ENCODE results near the gene LLGL2.
"Not testable (repeated sequence)": the region's sequence is repeated elsewhere in the genome, so short reads cannot be mapped to it uniquely, and the experiment has no call there.

The LLGL2 gene

GRCh38 chr17:75590849-75591721, 65.6 kb downstream of the LLGL2 start:
- TF ChIP-seq Cebpa-rat (IDR thresholded peaks at IDR 0.05) = no peak
- peak overlapping the region; percentile 78 to 100 (median 97); a peak in 19 of 22 replicates for H3K9ac ChIP-seq
- H3K36me3 ChIP-seq = peaks cover 11 to 60% (median 41%) of the 10 kb centered on the region in 11 experiments; a peak in 21 of 22 replicates
- peaks cover 28 to 50% (median 35%) of the 10 kb centered on the region in 10 experiments for H3K4me1 ChIP-seq
- no peaks in the 10 kb centered on the region; a peak in 1 of 22 replicates for H3K9me3 ChIP-seq (replicated peaks in 1 of 11)
- peaks cover 8 to 68% (median 59%) of the 10 kb centered on the region in 11 experiments; a peak in 21 of 22 replicates for H4K20me1 ChIP-seq
- peak overlapping the region in 8 of 10 experiments; percentile 67 to 99 (median 93); a peak in 9 of 20 replicates for H3K4me3 ChIP-seq
- peak overlapping the region; percentile 92 to 98 (median 96) for H3K4me2 ChIP-seq
- H3K27me3 ChIP-seq = no peaks in the 10 kb centered on the region
- peak overlapping the region in 5 of 11 experiments; percentile 12 to 66 (median 60); a peak in 5 of 22 replicates for H3K27ac ChIP-seq

- Histone ChIP-seq H3K9ac (peak overlapping the region in 4 of 11 experiments; percentile 5 to 99 (median 88); a peak in 5 of 22 replicates), H3K9me3 (replicated peaks in 1 of 11) (no peaks in the 10 kb centered on the region), H3K4me1 (peaks cover 26 to 45% (median 34%) of the 10 kb centered on the region in 10 experiments), H3K36me3 (peaks cover 11 to 67% (median 43%) of the 10 kb centered on the region in 11 experiments; a peak in 21 of 22 replicates), H3K27ac (0 out of 22 replicates have a peak overlapping the region, but pooled peaks of 1 of the 11 experiments have one; percentile 15), H3K27me3 (no peaks in the 10 kb centered on the region), H3K4me3 (no peak overlapping the region), H3K4me2 (peak overlapping the region in 4 of 11 experiments; percentile 96 to 98 (median 97); a peak in 3 of 22 replicates), H4K20me1 (peaks cover 8 to 75% (median 67%) of the 10 kb centered on the region in 11 experiments; a peak in 21 of 22 replicates)
- no peak for TF ChIP-seq Cebpa-rat (IDR thresholded peaks at IDR 0.05)
Observed at GRCh38 chr17:75591722-75592302, 66.3 kb downstream of the LLGL2 start.

GRCh38 chr17:75592348-75593020, 67.0 kb downstream of the LLGL2 start:
- no peak overlapping the region for H3K4me2 ChIP-seq
- no peak overlapping the region; a peak in 2 of 22 replicates for H3K27ac ChIP-seq
- H3K27me3 ChIP-seq = no peaks in the 10 kb centered on the region
- H3K36me3 ChIP-seq = peaks cover 11 to 74% (median 43%) of the 10 kb centered on the region in 11 experiments; a peak in 21 of 22 replicates
- peaks cover 8 to 82% (median 71%) of the 10 kb centered on the region in 11 experiments; a peak in 21 of 22 replicates for H4K20me1 ChIP-seq
- H3K9me3 ChIP-seq (replicated peaks in 1 of 11) = no peaks in the 10 kb centered on the region
- H3K9ac ChIP-seq = peak overlapping the region in 3 of 11 experiments; percentile 5 to 38 (median 18); a peak in 3 of 22 replicates
- H3K4me3 ChIP-seq = no peak overlapping the region
- TF ChIP-seq Cebpa-rat (IDR thresholded peaks at IDR 0.05) = no peak
- peaks cover 20 to 39% (median 27%) of the 10 kb centered on the region in 10 experiments for H3K4me1 ChIP-seq

GRCh38 chr17:75593430-75593829, 67.9 kb downstream of the LLGL2 start:
- H3K27me3 ChIP-seq; H3K4me3 ChIP-seq; H3K9me3 ChIP-seq (replicated peaks in 1 of 11); H3K4me2 ChIP-seq; H3K9ac ChIP-seq; H3K27ac ChIP-seq: not testable (repeated sequence)
- Histone ChIP-seq H3K4me1 (peaks cover 17 to 34% (median 22%) of the 10 kb centered on the region in 10 experiments), H3K36me3 (peaks cover 11 to 75% (median 43%) of the 10 kb centered on the region in 11 experiments; a peak in 21 of 22 replicates), H4K20me1 (peaks cover 8 to 84% (median 71%) of the 10 kb centered on the region in 11 experiments; a peak in 21 of 22 replicates)

GRCh38 chr17:75594499-75595283, 69.2 kb downstream of the LLGL2 start:
- TF ChIP-seq Cebpa-rat (IDR thresholded peaks at IDR 0.05) = no peak
- Histone ChIP-seq H3K4me1 (peaks cover 15 to 32% (median 20%) of the 10 kb centered on the region in 10 experiments), H3K36me3 (peaks cover 11 to 75% (median 43%) of the 10 kb centered on the region in 11 experiments; a peak in 21 of 22 replicates), H3K27ac (peak overlapping the region in 1 of 11 experiments; percentile 15; a peak in 2 of 22 replicates), H3K4me3 (no peak overlapping the region), H3K27me3 (no peaks in the 10 kb centered on the region), H3K9ac (peak overlapping the region in 3 of 11 experiments; percentile 16 to 27 (median 18); a peak in 1 of 22 replicates), H4K20me1 (peaks cover 8 to 80% (median 71%) of the 10 kb centered on the region in 11 experiments; a peak in 21 of 22 replicates), H3K9me3 (replicated peaks in 1 of 11) (no peaks in the 10 kb centered on the region), H3K4me2 (no peak overlapping the region)

- no peaks in the 10 kb centered on the region for H3K27me3 ChIP-seq
- peaks cover 8 to 25% (median 12%) of the 10 kb centered on the region in 10 experiments for H3K4me1 ChIP-seq
- peaks cover 8 to 73% (median 63%) of the 10 kb centered on the region in 11 experiments; a peak in 21 of 22 replicates for H4K20me1 ChIP-seq
- no peak overlapping the region for H3K4me3 ChIP-seq
- peaks cover 11 to 68% (median 36%) of the 10 kb centered on the region in 11 experiments; a peak in 21 of 22 replicates for H3K36me3 ChIP-seq
- H3K4me2 ChIP-seq = no peak overlapping the region
- peak overlapping the region in 4 of 11 experiments; percentile 1 to 43 (median 20); a peak in 4 of 22 replicates for H3K9ac ChIP-seq
- H3K9me3 ChIP-seq (replicated peaks in 1 of 11) = no peaks in the 10 kb centered on the region
- peak overlapping the region in 1 of 11 experiments; percentile 15; a peak in 1 of 22 replicates for H3K27ac ChIP-seq
- TF ChIP-seq Cebpa-rat (IDR thresholded peaks at IDR 0.05) = no peak
Observed at GRCh38 chr17:75595284-75595919, 69.9 kb downstream of the LLGL2 start.

- Histone ChIP-seq H3K36me3 (peaks cover 11 to 63% (median 31%) of the 10 kb centered on the region in 11 experiments; a peak in 21 of 22 replicates), H3K9ac (peak overlapping the region in 3 of 11 experiments; percentile 19 to 43 (median 20); a peak in 2 of 22 replicates), H4K20me1 (peaks cover 3 to 69% (median 58%) of the 10 kb centered on the region in 11 experiments; a peak in 21 of 22 replicates), H3K9me3 (replicated peaks in 1 of 11) (no peaks in the 10 kb centered on the region), H3K4me2 (no peak overlapping the region), H3K27me3 (no peaks in the 10 kb centered on the region), H3K27ac (0 out of 22 replicates have a peak overlapping the region, but pooled peaks of 1 of the 11 experiments have one; percentile 15), H3K4me1 (peaks cover 3 to 19% (median 7%) of the 10 kb centered on the region in 10 experiments; a peak in 19 of 20 replicates), H3K4me3 (no peak overlapping the region)
- TF ChIP-seq Cebpa-rat (IDR thresholded peaks at IDR 0.05) = no peak
Observed at GRCh38 chr17:75595920-75596313, 70.4 kb downstream of the LLGL2 start.
